Upper lobe of left lung (tissue), 6 donors: ENCODE results near the gene SELENOS. TPM values are rescaled to one million over a fixed set of nuclear protein-coding genes. Genes with fewer than 3 reads are reported as not detected.

ENCODE experiments used
- ATAC-seq, 2 donors: fragments of 200-7000 bp; cut with Tn5 transposase; one replicate each; pipeline ENCODE4 v1.9.1; 2022; ENCODE audit warnings: mild to moderate bottlenecking in 2 of 2, moderate library complexity in 2 of 2; ENCODE audit not compliant: low FRiP score in 2 of 2
- DNase-seq, 2 donors: peaks; one replicate each; pipeline ENCODE4 v3.0.0-alpha.2; 2019 to 2020
- H3K27ac ChIP-seq, 4 donors: fragments of 200-600 bp; sonication (generic); one replicate each; pipeline ENCODE4 v1.5.1; 2016 to 2019
- H3K27me3 ChIP-seq, 4 donors: fragments of 200-600 bp; sonication (generic); one replicate each; pipeline ENCODE4 v1.5.1; 2017 to 2019
- H3K36me3 ChIP-seq, 4 donors: fragments of 200-600 bp; sonication (generic); one replicate each; pipeline ENCODE4 v1.5.1; 2016 to 2019
- H3K4me1 ChIP-seq, 4 donors: fragments of 200-600 bp; sonication (generic); one replicate each; pipeline ENCODE4 v1.5.1; 2018 to 2019
- H3K4me3 ChIP-seq, 4 donors: fragments of 200-600 bp; sonication (generic); one replicate each; pipeline ENCODE4 v1.5.1; 2017 to 2019; ENCODE audit warnings: mild to moderate bottlenecking in 2 of 4, moderate library complexity in 1 of 4
- H3K9me3 ChIP-seq, 4 donors: fragments of 200-600 bp; sonication (generic); one replicate each; pipeline ENCODE4 v1.5.1; 2018 to 2019
- CTCF ChIP-seq, 6 experiments: fragments of 450-650 bp in 4 of 6; fragments of 200-600 bp in 2 of 6; sonication (generic) in 2 of 6; IDR thresholded peaks; one replicate each; pipeline ENCODE4 v1.5.1; 2016 to 2019; ENCODE audit warnings: antibody characterized with exemption in 6 of 6
- EP300 ChIP-seq, 4 donors: sonication (generic); formaldehyde crosslinking; IDR thresholded peaks; one replicate each; pipeline ENCODE4 v1.5.1; 2017; ENCODE audit warnings: antibody characterized with exemption in 4 of 4, control low read depth in 2 of 4
- POLR2A ChIP-seq, 4 donors: fragments of 450-650 bp; IDR thresholded peaks; one replicate each; pipeline ENCODE4 v1.5.1; 2016 to 2017; ENCODE audit warnings: antibody characterized with exemption in 4 of 4, mild to moderate bottlenecking in 2 of 4
- POLR2AphosphoS5 ChIP-seq, 2 donors: sonication (generic); formaldehyde crosslinking; IDR thresholded peaks; one replicate each; pipeline ENCODE4 v1.5.1; 2017; ENCODE audit warnings: antibody characterized with exemption in 2 of 2
- WGBS, 2 donors: methylation state at CpG; one replicate each; pipeline ENCODE4 v1.1.5; 2017 to 2018; 5-methylcytosine and 5-hydroxymethylcytosine counted together
- total RNA-seq, 6 donors: library from RNA; depleted of rRNA in 4 of 6; stranded (reverse); fragments of >200 nt in 4 of 6; gene quantifications; one replicate each; pipeline versions ENCODE4 v1.1.0 to v1.2.1, GENCODE V29; 2016 to 2021
- donor health status: DM: no; HTN: no; CAD: no; lungs with moderate emphysema.
- donor health status: DM: no; HTN: yes; CAD: no; lungs with severe emphysema.

SELENOS gene
- total RNA-seq, 6 donors from 2014 or later, result 48.2 to 106 (median 78.2) TPM

- no peak for DNase-seq
- no peaks in the 10 kb centered on the region for H3K27me3 ChIP-seq
- H3K4me1 ChIP-seq, result peaks cover 11 to 18% (median 14%) of the 10 kb centered on the region in 4 donors
- ATAC-seq, result no peak
- peaks cover 43 to 70% (median 52%) of the 10 kb centered on the region in 4 donors for H3K36me3 ChIP-seq
- H3K27ac ChIP-seq, result no peak overlapping the region
- H3K4me3 ChIP-seq, result no peak overlapping the region
- TF ChIP-seq POLR2A (IDR thresholded peaks at IDR 0.05) (no peak), EP300 (IDR thresholded peaks at IDR 0.05) (no peak), POLR2AphosphoS5 (IDR thresholded peaks at IDR 0.05) (no peak)
- 95 to 97% methylated on average over 9 of the region's 9 CpGs for WGBS, 2 donors
- H3K9me3 ChIP-seq, result no peaks in the 10 kb centered on the region
Observed at GRCh38 chr15:101272584-101272983, 4.7 kb downstream of the SELENOS start.

- H3K27me3 ChIP-seq, result no peaks in the 10 kb centered on the region
- 90 to 91% methylated on average over 14 to 16 of the region's 16 CpGs for WGBS, 2 donors
- H3K27ac ChIP-seq, result no peak overlapping the region
- H3K4me1 ChIP-seq, result no peaks in the 10 kb centered on the region
- no peaks in the 10 kb centered on the region for H3K9me3 ChIP-seq
- DNase-seq (no peak), ATAC-seq (no peak)
- TF ChIP-seq POLR2AphosphoS5 (IDR thresholded peaks at IDR 0.05), result no peak
- TF ChIP-seq POLR2A (IDR thresholded peaks at IDR 0.05), result no peak
- TF ChIP-seq CTCF (IDR thresholded peaks at IDR 0.05), result no peak
- TF ChIP-seq EP300 (IDR thresholded peaks at IDR 0.05), result no peak
- H3K4me3 ChIP-seq, result no peak overlapping the region
- peaks cover 37 to 56% (median 45%) of the 10 kb centered on the region in 4 donors for H3K36me3 ChIP-seq
Observed at GRCh38 chr15:101269479-101270223, 7.6 kb downstream of the SELENOS start.

- Histone ChIP-seq H3K27me3 (no peaks in the 10 kb centered on the region), H3K4me3 (no peak overlapping the region), H3K4me1 (no peaks in the 10 kb centered on the region), H3K27ac (peak overlapping the region; percentile 23 to 69 (median 33)), H3K36me3 (peaks cover 19 to 35% (median 25%) of the 10 kb centered on the region in 4 donors), H3K9me3 (no peaks in the 10 kb centered on the region)
- DNase-seq (peak in 1 of 2 donors; percentile 83), ATAC-seq (peak; percentile 39 to 76)
- 73 to 78% methylated on average over 16 to 18 of the region's 18 CpGs for WGBS, 2 donors
- no peak for TF ChIP-seq CTCF (IDR thresholded peaks at IDR 0.05)
- no peak for TF ChIP-seq POLR2A (IDR thresholded peaks at IDR 0.05)
- TF ChIP-seq POLR2AphosphoS5 (IDR thresholded peaks at IDR 0.05), result no peak
- TF ChIP-seq EP300 (IDR thresholded peaks at IDR 0.05), result no peak
Observed at GRCh38 chr15:101267320-101268104, 9.8 kb downstream of the SELENOS start.

- peak overlapping the region; percentile 23 to 69 (median 33) for H3K27ac ChIP-seq
- H3K4me1 ChIP-seq, result no peaks in the 10 kb centered on the region
- H3K27me3 ChIP-seq, result no peaks in the 10 kb centered on the region
- WGBS, 2 donors, result 66 to 79% methylated on average over 5 to 9 of the region's 9 CpGs
- ATAC-seq (peak in 1 of 2 donors; percentile 36), DNase-seq (no peak)
- H3K9me3 ChIP-seq, result no peaks in the 10 kb centered on the region
- peaks cover 11 to 27% (median 17%) of the 10 kb centered on the region in 4 donors for H3K36me3 ChIP-seq
- TF ChIP-seq POLR2AphosphoS5 (IDR thresholded peaks at IDR 0.05) (no peak), POLR2A (IDR thresholded peaks at IDR 0.05) (no peak), EP300 (IDR thresholded peaks at IDR 0.05) (no peak), CTCF (IDR thresholded peaks at IDR 0.05) (no peak)
- no peak overlapping the region for H3K4me3 ChIP-seq
Observed at GRCh38 chr15:101266787-101267186, 10.5 kb downstream of the SELENOS start.

GRCh38 chr15:101266034-101266433 lies 11.3 kb downstream of the SELENOS start:
- ATAC-seq (peak in 1 of 2 donors; percentile 68), DNase-seq (no peak)
- TF ChIP-seq POLR2A (IDR thresholded peaks at IDR 0.05), result no peak
- no peak for TF ChIP-seq CTCF (IDR thresholded peaks at IDR 0.05)
- TF ChIP-seq POLR2AphosphoS5 (IDR thresholded peaks at IDR 0.05), result no peak
- TF ChIP-seq EP300 (IDR thresholded peaks at IDR 0.05), result no peak
- no peaks in the 10 kb centered on the region for H3K4me1 ChIP-seq
- whole genome bisulfite sequencing, 2 donors, result 77 to 87% methylated on average over 3 of the region's 3 CpGs
- H3K27me3 ChIP-seq, result no peaks in the 10 kb centered on the region
- no peaks in the 10 kb centered on the region for H3K9me3 ChIP-seq
- no peak overlapping the region for H3K4me3 ChIP-seq
- H3K27ac ChIP-seq, result peak overlapping the region in 2 of 4 donors; percentile 23 to 41
- peaks cover 4 to 20% (median 10%) of the 10 kb centered on the region in 4 donors for H3K36me3 ChIP-seq
